Lung (tissue), 12 donors: ENCODE results near the gene CPNE7. TPM values are rescaled to one million over a fixed set of nuclear protein-coding genes. Genes with fewer than 3 reads are reported as not detected.

Experiments
- ATAC-seq: fragments of 200-7000 bp; cut with Tn5 transposase; one replicate; pipeline ENCODE4 v1.9.1; 2020; ENCODE audit warnings: moderate number of reproducible peaks; ENCODE audit not compliant: insufficient read depth, low FRiP score
- DNase-seq, 3 donors: peaks; one replicate each; pipeline ENCODE4 v3.0.0-alpha.2; 2013 to 2017
- H3K27ac ChIP-seq, 2 donors: one replicate each; pipeline ENCODE4 v1.5.1; 2013; ENCODE audit warnings: mild to moderate bottlenecking in 2 of 2, moderate library complexity in 2 of 2, control low read depth in 1 of 2, inconsistent platforms in 1 of 2, low read depth in 1 of 2, low read length in 1 of 2
- H3K27me3 ChIP-seq, 3 donors: one replicate each; pipeline ENCODE4 v1.5.1; 2013; ENCODE audit warnings: low read length in 2 of 3; ENCODE audit not compliant: control insufficient read depth in 3 of 3, insufficient read depth in 3 of 3
- H3K36me3 ChIP-seq, 4 donors: one replicate each; pipeline ENCODE4 v1.5.1; 2013; ENCODE audit warnings: low read length in 4 of 4, mild to moderate bottlenecking in 1 of 4, moderate library complexity in 1 of 4; ENCODE audit not compliant: control insufficient read depth in 4 of 4, insufficient read depth in 4 of 4
- H3K4me1 ChIP-seq, 5 donors: one replicate each; pipeline ENCODE4 v1.5.1; 2013; ENCODE audit warnings: low read length in 5 of 5, mild to moderate bottlenecking in 2 of 5, moderate library complexity in 1 of 5; ENCODE audit not compliant: control insufficient read depth in 5 of 5, insufficient read depth in 5 of 5
- H3K4me3 ChIP-seq: one replicate; pipeline ENCODE4 v1.5.1; 2013; ENCODE audit warnings: mild to moderate bottlenecking, control low read depth, moderate library complexity
- H3K9ac ChIP-seq, 2 donors: one replicate each; pipeline ENCODE4 v1.5.1; 2013; ENCODE audit warnings: low read length in 2 of 2, control low read depth in 1 of 2; ENCODE audit not compliant: insufficient read depth in 1 of 2
- H3K9me3 ChIP-seq, 4 donors: one replicate each; pipeline ENCODE4 v1.5.1; 2013; ENCODE audit warnings: low read length in 3 of 4, mild to moderate bottlenecking in 1 of 4, moderate library complexity in 1 of 4; ENCODE audit not compliant: control insufficient read depth in 4 of 4, insufficient read depth in 3 of 4
- CTCF ChIP-seq: IDR thresholded peaks from 2 replicates; pipeline ENCODE4 v1.5.1; 2012; ENCODE audit warnings: mild to moderate bottlenecking; ENCODE audit errors: control extremely low read depth, extremely low read depth
- WGBS, 2 donors: extraction: QIAGEN DNeasy Blood & Tissue Kit; methylation state at CpG; one replicate each; pipeline ENCODE4 v1.1.7; 2013; 5-methylcytosine and 5-hydroxymethylcytosine counted together
- polyA plus RNA-seq, 2 donors: library from polyadenylated mRNA; stranded (reverse); fragments of 200-250 nt; gene quantifications; one replicate each; pipeline ENCODE4 v1.2.1, GENCODE V29; 2013
- total RNA-seq, 2 donors: library from RNA; depleted of rRNA in 1 of 2; stranded (reverse); fragments of >200 nt in 1 of 2; gene quantifications; one replicate each; pipeline ENCODE4 v1.2.1, GENCODE V29; 2014 to 2021
- donor health status: control.
- donor health status: control.
- donor health status: Bipolar disorder and iron deficiency.
- donor health status: healthy.
- donor health status: DM: yes; HTN: yes; CAD: no.

Gene CPNE7
- total and polyA plus RNA-seq, 4 donors: 0.65 to 2.2 (median 1.2) TPM

DNA sequence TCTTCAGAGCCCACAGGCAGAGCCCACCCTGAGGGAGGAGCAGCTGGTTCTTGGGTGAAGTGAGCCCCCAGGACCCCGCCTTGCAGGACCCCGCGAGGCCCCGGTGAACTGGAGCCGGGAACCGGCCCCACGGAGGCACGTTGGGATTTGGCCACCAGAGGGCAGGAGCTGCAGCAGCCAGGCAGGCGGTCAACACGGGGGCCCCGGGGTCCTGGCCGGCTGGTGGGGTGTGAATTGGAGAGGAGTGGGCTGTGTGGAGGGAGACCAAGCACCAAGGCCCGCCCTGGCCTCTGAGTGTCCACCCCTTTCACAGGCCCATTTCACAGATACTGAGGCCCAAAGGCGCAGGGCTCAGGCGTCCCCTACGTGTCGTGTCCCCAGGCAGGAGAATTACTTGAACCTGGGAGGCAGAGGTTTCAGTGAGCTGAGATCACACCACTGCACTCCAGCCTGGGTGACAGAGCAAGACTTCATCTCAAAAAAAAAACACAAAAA, 40.1 kb downstream of the CPNE7 start:
- Histone ChIP-seq H3K4me1 (peaks cover 0 to 19% (median 3%) of the 10 kb centered on the region in 5 donors), H3K27ac (no peak overlapping the region), H3K36me3 (no peaks in the 10 kb centered on the region), H3K9ac (no peak overlapping the region), H3K9me3 (peaks cover 0 to 2% (median 0%) of the 10 kb centered on the region in 4 donors), H3K27me3 (no peaks in the 10 kb centered on the region), H3K4me3 (no peak overlapping the region)
- TF ChIP-seq CTCF: peak; percentile 26
- WGBS, 2 donors: 46 to 51% methylated on average over 17 of the region's 17 CpGs
- DNase-seq: no peak
- no peak for ATAC-seq

DNA sequence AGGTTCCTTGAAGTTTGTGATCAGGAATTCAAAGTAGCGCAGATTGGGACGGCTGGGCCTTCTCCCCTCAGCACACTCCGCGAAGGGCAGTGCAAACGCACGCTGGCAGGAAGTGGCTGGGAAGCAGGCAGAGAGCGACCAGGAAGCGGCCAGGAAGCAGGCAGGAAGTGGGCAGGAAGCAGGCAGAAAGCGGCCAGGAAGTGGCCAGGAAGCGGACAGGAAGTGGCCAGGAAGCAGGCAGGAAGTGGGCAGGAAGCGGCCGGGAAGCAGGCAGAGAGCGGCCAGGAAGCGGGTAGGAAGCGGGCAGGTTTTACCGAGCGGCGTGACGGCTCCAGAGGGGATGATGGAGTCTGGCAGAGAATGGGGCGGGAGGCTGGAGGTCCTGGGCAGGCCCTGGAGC, 41.1 kb downstream of the CPNE7 start:
- peaks cover 0 to 21% (median 3%) of the 10 kb centered on the region in 5 donors for H3K4me1 ChIP-seq
- H3K36me3 ChIP-seq: no peaks in the 10 kb centered on the region
- DNase-seq (no peak), ATAC-seq (no peak)
- 50 to 57% methylated on average over 20 of the region's 20 CpGs for WGBS, 2 donors
- peaks cover 0 to 2% (median 0%) of the 10 kb centered on the region in 3 donors for H3K27me3 ChIP-seq
- no peak overlapping the region for H3K9ac ChIP-seq
- no peak for TF ChIP-seq CTCF
- peaks cover 0 to 2% (median 0%) of the 10 kb centered on the region in 4 donors for H3K9me3 ChIP-seq
- peak overlapping the region in 1 of 2 donors; percentile 75 for H3K27ac ChIP-seq
- H3K4me3 ChIP-seq: no peak overlapping the region

DNA sequence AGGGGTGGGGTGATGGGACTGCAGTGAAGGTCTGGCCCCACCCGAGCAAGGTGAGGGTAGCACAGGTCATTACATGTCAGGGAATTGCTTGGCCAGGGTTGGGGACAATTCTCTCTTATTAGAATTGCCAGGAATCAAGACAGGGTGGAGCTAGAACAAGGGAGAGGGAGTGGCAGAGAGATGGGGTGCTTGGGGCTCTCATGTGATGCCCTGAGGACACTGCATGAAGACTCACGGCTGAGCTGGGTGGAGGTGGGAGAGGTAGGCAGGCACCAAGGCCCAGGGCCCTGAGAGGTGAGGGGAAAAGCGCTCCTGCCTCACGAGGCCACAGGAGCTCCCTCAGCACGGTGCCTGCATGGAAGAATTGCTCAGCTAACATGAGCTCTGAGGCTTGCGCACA, 41.5 kb downstream of the CPNE7 start:
- no peak for DNase-seq
- ATAC-seq: no peak
- H3K27ac ChIP-seq: peak overlapping the region in 1 of 2 donors; percentile 75
- peaks cover 0 to 2% (median 0%) of the 10 kb centered on the region in 4 donors for H3K9me3 ChIP-seq
- peaks cover 0 to 3% (median 0%) of the 10 kb centered on the region in 3 donors for H3K27me3 ChIP-seq
- peaks cover 0 to 21% (median 3%) of the 10 kb centered on the region in 5 donors for H3K4me1 ChIP-seq
- TF ChIP-seq CTCF: no peak
- no peaks in the 10 kb centered on the region for H3K36me3 ChIP-seq
- no peak overlapping the region for H3K9ac ChIP-seq
- no peak overlapping the region for H3K4me3 ChIP-seq
- WGBS, 2 donors: 59 to 69% methylated on average over 6 of the region's 6 CpGs
